ENCODE results near the gene CAPN2.

Gene CAPN2

DNA sequence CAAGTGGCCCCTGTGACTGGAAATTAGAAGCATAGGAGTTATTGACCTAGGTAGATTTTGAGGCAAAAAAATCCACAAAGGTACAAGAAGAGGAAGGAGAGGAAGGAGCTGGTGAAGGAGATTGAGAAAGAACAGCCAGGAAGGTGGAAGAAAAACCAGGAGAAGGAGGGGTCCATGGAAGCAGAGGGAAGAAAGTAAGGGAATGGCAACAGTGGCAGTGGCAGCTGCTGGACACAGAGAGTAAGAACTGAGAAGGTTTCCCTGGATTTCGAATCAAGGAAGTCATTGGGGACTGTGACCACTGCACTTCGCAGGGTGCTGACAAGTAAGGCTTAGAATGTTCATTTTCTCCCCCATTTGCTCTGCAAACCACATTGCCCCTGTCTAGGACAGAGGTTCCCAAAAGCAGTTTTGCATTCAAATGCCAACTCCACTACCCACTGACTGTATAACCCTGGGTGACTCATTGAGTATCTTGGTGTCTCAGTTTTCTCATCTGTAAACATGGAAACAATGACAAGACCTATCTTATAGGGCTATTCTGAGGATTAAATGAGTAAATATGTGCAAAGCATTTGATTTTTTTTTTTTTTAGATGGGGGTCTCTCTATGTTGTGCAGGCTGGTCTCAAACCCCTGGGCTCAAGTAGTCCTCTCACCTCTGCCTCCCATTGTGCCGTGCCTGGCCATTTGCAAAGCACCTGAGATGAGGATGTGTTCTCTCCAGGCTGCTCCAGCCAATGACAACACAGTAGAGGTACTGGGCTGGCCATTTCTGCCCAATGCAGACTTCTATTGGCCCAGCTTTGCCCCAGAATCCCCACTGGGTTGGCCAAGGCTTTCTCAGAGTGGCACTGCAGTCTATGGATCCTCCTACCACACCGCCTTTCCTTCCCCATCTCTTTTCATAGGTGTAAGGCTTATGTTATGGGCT lies 9.3 kb upstream of the CAPN2 start:
- peak; percentile 80 for DNase-seq

DNA sequence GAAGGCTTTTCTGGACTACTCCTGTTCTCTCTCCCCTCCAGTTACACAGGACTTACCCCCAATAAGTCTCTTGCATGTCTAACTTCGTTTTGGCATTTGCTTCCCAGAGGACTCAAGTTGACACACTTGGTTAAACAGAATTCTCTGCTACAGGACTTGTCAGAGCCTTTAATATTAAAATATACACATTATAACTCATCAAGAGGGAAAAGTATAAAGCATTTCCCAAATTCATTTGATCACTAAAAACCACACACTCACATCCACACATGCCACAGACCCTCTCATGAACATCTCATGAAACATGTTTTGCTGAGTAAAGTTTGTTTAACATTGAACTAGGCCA lies 8.7 kb upstream of the CAPN2 start:
- no peak for DNase-seq

DNA sequence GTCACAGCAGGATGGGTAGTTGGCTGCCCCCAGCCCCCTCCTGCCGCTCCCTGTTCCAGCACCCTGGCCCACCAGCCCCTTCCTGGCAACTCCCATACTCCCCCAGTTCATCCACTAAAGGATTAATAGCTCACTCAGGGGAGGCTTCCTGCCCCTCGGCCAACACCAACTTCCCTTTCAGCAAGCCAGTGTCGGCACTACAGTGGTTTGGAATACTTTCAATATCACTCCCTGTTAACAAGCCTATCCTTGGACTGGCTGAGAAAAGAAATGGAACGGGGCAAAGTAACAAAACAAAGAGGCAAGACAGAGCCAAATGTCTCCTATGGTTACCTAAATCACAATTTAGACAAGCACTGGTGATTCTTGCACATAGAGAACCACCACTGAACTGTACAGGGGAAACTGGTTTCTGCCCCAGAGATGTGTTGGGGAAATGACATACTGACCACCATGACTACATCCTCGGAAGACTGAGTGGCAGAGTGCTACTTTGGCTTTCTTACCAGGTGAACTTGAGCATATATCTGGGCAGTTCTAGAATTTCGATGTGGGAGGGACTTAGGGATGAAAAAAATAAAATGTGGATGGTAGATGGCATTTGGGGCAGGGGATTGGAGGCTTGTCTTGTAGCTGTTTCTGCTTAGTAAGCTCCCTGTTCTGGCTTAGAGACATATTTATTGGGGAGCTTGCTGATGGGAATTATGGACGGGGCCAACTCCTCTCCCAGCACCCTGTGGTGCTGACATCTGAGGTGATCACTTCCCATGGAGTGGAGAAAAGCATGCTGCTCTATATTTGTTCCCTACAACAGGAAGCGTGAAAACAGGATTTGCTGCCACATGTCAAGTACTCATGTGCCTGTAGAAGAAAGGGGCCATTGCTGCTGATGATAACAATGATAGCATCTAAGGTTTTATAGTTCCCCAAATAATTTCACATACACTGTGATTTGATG lies 7.1 kb upstream of the CAPN2 start:
- peak; percentile 57 for DNase-seq

DNA sequence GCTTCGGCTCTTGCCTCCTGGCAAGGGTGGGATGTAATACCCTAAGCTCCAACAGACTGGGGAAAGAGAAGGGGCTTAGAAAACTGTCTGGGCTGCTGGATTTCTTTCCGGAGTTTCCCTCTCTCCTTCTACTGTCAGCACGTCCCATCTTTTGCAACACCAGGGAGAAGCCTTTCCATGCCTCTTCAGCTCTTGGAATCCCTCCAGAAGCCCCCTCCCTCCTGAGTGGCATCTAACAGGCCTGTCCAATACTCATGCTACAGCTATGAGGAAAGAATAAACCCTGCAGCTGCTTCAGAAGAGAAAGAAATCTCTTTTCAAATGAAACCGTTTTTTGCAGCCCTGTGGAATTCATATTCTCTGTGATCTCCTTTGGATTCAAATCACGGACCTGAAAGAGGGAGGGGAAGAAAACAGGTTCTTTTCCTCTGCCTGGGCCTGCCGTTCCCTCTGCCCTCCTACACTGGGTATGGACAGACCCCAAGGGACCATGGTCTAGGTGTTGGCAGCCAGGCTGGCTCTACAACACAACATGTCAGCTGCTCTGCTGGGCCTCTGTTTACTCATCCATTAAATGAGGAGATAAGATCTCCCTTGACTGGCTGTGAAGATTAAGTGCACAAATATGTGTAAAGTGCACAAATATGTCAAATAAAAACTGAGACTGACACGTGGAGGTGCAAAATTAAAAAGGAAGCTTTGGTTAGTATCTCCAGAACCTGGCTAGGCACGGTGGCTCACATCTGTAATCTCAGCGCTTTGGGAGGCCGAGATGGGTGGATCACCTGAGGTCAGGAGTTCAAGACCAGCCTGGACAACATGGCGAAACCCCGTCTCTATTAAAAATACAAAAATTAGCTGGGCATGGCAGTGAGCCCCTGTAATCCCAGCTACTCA lies 6.0 kb upstream of the CAPN2 start:
- peak; percentile 98 for DNase-seq

DNA sequence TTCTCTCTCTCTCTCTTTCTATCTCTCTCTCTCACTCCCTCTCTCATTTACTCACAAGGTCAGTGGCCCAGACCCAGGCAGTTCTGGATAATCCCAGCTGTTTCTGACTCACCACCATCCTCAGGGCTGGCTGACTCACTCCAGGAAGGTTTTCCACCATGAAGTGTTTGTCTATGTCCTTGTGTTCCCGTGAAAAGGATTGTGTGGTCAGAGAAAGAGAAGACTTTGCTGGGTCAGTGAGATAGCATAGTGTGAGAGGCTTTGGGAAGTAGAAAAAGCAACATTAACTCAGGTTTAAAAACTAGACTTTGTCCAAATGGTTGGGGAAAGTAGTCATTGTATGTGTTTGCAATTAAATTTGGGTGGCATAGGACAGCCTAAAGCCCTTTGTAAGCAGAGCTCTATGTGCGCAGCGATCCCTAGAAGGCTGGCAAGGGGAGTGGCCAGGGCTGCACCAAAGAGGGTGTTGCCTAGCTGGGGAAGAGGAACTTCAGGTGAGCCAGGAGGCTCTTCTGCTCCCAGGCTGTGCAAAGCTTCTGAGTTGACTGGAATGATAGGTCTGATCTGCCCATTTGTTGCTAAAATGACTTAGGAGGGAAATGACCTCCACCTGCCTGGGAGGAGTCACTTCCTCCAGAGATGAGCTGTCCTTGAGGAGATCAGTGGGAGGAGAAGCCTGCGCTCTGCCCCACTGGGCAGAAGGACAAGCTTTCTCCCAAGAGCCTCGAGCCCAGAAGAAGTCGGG lies 4.9 kb upstream of the CAPN2 start:
- DNase-seq, result peak; percentile 97

DNA sequence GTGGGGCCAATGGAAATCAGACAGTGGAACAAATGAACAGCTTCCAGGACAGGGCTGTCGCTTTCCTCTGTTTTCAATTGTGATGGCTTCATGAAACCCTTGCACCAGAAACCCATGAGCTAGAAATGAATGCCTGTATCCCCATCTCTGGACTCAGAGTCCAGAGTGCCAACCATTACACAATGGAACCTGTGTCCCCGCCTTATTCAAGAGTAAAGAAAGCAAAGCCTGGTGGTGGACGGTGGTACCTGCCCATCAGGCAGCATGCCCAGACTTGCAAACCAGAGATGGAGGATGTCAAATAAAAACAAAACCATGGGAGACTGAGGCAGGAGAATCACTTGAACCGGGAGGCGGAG lies 4.4 kb upstream of the CAPN2 start:
- DNase-seq, result no peak

DNA sequence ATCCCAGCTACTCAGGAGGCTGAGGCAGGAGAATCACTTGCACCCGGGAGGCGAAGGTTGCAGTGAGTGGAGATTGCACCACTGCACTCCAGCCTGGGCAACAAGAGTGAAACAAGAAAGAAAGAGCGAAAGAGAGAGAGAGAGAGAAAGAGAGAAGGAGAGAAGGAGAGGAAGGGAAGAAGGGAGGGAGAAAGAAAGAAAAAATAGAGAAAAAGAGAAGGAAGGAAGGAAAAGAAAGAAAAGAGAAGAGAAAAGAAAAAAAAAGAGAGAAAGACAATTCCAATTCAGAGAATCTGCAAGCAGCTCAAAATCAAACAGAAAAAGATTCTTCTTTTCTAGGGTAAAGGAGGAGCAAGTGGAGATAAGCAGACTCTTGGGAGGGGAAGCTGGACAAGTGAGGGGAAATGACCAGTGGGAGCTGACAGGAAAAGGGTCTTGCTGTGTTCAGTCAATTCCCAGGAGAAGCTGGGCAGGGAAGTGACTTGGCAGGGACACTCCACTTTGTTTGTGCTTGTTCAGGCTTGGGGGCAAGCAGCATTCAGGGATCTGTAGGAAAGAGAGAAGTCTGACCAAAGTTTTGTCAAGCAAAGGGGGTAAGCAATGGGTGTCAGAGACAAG lies 3.6 kb upstream of the CAPN2 start:
- DNase-seq, result no peak

DNA sequence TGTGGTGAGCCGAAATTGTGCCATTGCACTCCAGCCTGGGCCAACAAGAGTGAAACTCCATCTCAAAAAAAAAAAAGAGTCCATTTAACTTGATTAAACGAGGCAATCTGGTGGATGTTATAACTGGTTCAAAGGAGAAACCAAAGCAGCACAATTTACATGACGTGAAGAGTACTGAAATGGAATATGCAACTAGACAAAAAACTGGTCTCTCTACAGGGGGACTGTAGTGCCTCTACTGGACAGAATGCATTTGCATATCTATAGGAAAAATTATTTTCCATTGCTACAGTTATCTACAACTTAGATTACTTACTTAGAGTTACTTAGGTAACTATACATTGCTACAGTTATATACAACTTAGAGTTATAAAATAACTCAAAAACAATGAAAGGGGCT lies 2.7 kb upstream of the CAPN2 start:
- peak; percentile 58 for DNase-seq

DNA sequence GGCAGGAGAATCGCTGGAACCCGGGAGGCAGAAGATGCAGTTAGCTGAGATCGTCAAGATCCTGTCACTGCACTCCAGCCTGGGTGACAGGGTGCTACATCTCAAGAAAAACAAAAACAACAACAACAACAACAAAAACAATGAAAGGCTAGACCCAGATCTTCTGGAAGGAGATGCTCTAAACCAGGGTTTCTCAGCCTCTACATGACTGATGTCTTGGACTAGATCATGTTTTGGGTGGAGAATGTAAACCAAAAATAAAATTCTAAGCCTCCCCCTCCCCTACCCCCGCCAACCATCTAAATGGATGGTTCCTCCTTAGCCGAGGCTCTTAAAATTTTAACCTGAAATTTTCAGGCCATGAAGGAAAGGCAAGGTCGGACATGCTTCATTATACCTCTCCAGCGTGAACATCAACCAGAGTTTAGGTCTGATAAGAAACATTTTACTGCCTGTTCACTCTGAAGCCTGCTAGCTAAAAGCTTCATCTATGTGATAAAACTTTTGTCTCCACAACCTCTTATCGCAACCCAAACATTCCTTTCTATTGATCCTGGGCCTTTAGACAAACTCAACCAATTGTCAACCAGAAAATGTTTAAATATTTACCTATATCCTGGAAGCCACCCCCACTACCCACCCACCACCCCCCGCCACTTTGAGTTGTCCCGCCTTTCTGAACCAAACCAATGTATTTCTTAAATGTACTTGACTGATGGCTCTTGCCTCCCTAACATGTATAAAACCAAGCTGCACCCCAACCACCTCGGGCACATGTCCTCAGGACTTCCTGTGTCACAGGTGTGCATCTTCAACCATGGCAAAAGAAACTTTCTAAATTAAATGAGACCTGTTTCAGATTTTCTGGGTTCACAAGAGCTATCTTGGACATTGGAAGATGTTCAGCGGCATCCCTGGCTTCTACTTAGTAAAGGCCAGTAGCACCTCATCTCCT lies 1.9 kb upstream of the CAPN2 start:
- no peak for DNase-seq

DNA sequence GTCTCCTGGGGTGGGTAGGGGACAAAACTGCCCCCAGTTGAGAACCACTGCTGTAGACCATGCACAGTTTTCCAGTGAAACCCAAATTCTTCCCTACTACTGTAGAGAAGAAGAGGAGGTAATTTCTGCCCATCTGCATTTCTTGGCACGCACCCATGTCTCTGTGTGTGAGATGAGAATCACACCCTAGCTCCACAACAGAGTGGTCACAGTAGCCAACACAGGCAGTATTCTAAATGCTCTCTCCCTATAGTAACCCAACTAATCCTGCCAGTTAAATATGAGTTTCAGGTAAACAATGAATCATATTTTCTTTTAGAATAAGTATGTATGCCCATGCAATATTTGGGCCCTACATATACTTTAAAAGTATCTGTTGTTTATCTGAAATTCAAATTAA lies 1.2 kb upstream of the CAPN2 start:
- peak; percentile 71 for DNase-seq

DNA sequence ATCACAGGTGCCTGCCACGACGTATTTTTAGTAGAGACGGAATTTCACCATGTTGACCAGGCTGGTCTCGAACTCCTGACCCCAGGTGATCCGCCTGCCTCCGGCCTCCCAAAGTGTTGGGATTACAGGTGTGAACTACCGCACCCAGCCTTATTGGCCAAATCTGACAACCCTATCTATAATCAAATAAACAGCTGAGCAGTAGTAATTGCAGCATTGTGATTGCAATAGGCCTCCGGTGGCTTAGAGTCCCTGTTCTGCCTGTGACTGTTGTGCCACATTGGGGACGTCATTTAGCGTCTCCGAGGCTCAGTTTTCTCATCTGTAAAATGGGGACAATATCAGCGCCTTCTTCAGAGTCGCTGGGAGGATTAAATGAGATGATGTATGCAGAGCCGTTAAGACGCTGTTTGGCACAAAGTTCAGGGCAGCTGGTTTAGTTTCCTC lies 569 bp upstream of the CAPN2 start:
- no peak for DNase-seq

DNA sequence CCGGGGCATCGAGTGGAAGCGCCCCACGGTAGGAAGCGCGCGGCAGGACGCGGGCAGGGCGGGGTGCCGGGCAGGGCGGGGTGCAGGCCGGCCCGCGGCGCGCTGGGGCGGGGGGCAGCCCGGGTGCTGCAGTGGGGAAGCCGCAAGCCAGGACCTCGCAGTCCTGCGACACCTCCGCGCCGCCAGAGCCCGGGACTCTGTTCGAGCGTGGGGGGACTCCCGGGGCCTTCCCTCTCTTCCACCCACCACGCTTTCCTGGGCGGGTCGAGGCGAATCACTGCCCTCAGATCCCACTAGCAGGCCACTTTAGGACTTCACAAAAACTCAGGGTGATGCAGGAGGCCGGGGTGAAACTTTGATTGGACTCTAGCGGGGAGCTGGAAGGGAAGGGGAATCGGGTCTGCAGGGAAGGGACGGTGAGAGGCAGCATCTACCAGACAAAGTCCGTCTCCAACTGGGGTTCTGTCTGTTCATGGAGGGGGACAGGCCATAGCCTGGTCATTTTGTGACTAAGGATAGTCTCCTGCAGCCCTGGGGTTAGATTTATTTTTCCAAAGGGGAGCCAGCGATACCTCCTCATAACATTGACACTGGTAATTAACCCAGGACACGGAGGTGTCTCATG lies 623 bp downstream of the CAPN2 start:
- peak; percentile 25 for DNase-seq

DNA sequence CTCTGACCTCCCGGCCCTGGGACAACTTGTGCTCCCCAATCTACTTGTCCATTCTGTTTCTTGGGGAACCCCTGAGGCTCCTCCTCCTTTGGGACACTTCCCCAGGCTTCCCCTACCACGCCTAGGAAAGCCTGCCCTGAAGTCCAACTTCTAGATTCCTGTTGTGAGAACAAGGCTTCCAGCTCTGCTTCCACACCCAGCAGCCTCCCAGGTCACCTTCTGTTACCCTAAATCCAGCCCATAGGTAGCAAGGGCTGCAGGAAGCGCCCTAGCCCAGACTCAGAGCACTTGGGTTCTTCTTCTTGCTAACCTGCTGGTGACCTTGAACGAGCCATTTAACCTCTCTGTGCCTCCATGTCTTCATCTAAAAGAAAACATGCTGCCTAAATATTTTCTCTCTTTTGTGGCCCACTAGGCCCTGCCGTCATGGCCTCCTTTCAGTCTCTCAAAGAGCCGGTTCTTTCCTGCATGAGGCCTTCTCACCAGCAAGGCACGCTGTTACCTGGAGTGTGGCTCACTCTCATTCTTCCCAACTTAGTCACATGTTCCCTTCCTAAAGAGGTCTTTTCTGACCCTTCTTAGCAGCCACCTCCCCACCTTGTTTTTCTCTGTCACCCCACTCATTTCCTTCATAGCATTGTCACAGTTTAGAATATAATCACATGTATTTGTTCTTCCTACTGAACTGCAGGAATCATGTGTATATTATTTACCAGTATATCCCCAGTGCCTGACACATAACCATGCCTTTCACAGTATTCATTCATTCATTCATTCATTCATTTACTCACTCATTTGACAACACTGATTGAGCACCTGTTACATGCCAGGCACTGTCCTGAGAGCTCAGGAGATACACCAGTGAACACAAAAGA lies 1.4 kb downstream of the CAPN2 start:
- DNase-seq, result no peak

DNA sequence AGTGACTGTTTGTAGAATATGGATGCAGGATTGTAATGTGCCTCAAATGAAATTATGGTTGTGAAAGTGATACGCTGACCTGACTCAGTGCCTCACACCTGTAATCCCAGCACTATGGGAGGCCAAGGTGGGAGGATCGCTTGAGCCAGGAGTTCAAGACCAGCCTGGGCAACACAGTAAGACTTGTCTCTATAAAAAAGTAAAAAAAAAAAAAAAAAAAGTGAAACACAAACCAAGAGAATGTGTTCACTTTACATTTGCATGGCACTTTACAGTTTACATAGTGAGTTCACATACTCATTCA lies 2.0 kb downstream of the CAPN2 start:
- no peak for DNase-seq

DNA sequence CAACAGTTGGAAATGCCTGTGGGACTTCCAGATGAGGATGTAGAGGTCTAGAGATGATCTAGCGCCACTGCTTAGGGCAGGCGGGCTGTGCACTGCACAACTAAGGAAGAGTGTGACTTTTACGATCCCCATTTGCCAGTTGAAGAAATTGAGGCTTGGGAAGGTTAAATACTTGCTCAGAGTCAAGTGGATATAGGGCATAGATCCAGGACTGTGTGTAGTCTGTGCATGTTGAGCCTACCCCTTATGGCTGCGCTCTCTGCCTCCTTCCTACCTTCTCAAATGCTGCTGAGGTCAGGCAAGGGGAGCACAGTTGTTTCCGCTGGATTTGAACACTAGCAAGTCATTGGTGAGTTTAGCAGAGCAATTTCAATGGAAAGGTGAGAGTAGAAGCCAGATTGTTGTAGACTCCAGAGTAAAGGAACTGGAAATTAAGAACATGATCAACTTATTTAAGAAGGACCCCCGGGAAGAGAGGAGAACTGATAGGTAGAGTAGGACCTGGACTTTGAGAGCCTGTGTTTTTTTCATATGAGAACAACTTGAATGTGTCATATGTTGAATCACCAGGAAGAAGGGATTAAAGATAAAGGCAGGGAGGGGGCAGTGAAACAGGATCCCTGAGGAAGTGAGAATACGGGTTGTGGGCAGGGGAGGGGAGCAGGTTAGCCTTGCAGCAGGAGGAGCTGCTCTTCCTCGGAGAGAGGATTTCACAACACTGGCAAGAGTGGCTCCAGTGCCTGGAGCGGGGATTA lies 2.7 kb downstream of the CAPN2 start:
- DNase-seq, result peak; percentile 78

DNA sequence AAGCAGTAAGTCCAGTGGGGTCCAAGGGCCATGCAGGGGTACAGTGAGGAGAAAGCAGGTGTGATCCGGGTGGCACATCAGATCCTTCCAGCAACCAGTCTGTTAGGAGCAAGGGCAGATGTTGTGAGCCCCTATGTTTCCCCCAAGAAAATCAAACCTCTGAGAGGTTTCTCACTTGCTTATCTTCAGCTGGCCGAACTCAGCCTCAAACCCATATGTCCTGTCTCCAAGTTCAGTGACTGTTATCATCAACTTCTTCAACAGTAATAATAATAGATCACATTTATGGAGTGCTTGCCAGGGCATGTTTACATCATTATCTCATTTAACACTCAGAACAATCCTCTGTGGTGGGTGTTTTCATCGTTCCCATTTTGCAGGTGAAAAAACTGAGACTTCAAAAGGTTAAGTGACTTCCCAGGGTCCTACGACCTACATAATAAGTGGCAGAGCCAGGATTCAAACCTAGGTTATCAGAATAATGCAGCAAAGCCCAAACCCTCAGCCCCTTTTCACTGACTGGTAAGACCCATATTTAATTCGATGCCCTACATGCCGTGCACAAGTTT lies 3.3 kb downstream of the CAPN2 start:
- DNase-seq, result no peak

DNA sequence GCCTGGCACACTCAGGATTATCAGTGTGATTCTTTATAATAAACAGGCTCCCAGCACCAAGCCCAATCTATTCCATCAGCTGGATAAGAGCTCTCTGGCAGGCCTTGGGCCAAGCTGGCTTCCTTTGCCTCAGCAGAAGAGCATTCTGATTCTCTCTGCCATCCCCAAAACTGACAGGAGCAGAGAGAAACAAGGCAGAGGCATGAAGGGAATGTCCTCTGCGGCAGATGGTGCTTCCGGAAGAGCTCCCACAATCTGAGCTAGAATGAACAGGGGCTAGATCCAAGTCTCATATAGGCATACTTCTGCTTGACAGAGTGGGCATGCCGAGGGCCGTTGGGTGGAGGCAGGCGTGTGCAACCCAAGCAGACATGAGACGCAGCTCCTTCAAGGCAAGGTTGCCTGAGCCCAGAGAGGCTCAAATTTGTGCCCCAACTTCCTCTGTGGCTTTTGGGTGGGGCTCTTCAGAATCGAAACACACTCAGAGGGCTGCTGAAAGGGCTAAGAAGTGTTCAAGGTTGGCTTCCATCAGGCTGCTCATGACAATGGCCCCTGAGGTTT lies 4.0 kb downstream of the CAPN2 start:
- peak; percentile 75 for DNase-seq
